Right forelimb (tissue), 1 donor: ENCODE results near the gene ZNF394.

Experiments
- DNase-seq: peaks from one replicate; pipeline ENCODE4 v3.0.0-alpha.2; 2018

Gene ZNF394

DNA sequence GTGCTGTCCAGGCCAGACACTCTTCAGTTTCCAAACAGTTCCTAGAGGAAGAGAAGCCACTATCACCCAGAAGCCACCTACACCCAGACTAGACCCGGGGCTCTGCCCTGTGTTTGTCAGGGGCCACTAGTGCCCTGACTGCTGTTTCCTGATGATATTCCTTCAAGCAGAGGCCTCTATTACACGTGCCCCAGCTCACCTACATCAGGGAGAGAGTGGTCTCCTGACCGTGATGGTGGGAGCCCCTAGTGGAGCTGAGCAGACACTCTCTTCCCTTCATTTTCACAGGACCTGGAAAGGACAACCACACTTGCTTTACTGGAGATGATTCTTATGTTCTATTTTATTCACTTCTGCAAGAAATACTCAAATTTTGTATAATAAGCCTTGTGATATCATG is 9.2 kb downstream of the ZNF394 start:
- no peak for DNase-seq

GRCh38 chr7:99489235-99489634 is 10.8 kb downstream of the ZNF394 start:
- no peak for DNase-seq

GRCh38 chr7:99485094-99485493 is 15.0 kb downstream of the ZNF394 start:
- DNase-seq, result no peak

- no peak for DNase-seq
Observed at GRCh38 chr7:99478464-99479440, 21.3 kb downstream of the ZNF394 start.

DNA sequence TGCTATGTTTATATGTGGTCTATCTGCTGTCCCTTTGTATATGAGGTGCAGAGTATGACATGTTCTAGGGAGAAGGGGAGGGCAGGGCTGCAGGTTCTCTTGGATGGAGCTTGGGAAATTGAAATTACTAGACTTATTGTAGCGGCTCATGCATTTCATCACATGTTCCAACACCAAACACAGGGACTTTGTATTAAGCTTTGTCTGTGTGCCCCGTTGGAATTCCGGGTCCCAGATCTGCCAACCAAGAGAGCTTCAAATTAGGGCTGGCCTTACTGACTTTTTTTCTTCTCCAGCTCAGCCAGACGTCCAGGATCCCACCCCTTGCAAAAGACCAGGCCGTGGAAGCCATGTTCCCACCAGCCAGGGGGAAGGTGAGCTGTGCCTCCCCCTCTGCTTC is 24.0 kb downstream of the ZNF394 start:
- no peak for DNase-seq

DNA sequence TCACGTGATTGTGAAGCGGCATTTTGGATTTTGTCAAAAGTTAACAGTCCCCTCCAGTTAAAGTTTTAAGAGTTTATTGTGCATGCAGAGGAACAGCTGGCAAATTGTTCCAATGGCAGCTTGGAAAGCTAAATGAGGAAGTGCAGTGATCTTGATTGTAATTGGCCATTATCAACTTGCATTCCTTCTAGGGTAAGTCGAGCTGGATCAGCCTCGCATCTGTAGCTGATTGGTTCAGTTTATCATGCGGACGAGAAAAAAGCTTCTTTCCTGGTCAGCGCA is 26.8 kb downstream of the ZNF394 start:
- DNase-seq, result no peak

GRCh38 chr7:99472561-99473314 is 27.3 kb downstream of the ZNF394 start, which contains the start of gene ZNF789:
Gene ZNF789 (plus strand): TSS chr7:99472890. CDS start chr7:99476457, 3,567 bp downstream.
- DNase-seq, result peak; percentile 96

GRCh38 chr7:99469381-99470065 is 30.6 kb downstream of the ZNF394 start:
- DNase-seq, result no peak

- DNase-seq, result no peak
Observed at GRCh38 chr7:99468336-99468918, 31.7 kb downstream of the ZNF394 start.

GRCh38 chr7:99465421-99465768 is 34.7 kb downstream of the ZNF394 start:
- no peak for DNase-seq

- DNase-seq, result no peak
Observed at GRCh38 chr7:99461221-99461620, 38.9 kb downstream of the ZNF394 start.

- DNase-seq, result no peak
Observed at GRCh38 chr7:99460651-99461050, 39.4 kb downstream of the ZNF394 start.

DNA sequence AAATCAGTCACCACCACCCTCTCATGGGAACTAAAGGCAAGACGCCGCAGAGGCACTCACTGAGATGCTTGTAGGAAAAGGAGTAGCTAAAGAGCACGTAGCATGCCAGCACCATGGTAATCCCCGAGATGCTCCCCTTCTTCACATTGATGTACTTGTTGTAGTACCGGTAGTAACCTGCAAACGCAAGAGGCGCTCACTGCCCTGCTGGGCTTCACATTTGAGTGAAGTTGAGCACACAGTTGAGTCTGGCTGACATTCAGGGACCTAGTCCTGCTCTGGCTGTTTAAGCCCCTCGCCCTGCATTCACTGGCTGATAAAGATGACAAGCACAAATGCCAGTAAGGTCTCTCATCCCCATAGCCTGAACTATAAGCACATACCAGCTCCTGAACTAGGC is 41.0 kb downstream of the ZNF394 start:
- no peak for DNase-seq

GRCh38 chr7:99457650-99458493 is 42.2 kb downstream of the ZNF394 start:
- DNase-seq, result no peak

- DNase-seq, result no peak
Observed at GRCh38 chr7:99457050-99457649, 42.9 kb downstream of the ZNF394 start.

GRCh38 chr7:99456288-99456687 is 43.8 kb downstream of the ZNF394 start:
- DNase-seq, result no peak

DNA sequence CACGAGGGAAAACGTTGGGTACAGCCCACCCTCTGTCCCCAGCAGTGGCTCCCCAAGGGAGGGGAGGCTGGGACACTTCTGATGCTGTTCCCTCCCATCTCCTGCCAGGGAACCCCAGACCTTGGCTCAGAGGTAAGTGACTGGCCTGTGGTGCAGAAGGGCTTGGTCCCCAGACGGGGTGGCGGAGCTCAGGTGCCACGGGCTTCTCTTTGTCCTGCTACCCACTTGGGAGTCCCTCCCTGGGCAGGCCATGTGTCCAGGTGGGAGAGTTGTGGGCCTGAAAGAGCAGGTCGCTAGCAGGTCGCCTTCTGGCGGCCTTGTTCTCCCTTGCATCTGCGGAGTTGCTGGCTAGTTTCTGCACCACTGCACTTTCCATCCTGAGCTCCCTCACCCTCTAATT is 44.2 kb downstream of the ZNF394 start:
- DNase-seq, result no peak

DNA sequence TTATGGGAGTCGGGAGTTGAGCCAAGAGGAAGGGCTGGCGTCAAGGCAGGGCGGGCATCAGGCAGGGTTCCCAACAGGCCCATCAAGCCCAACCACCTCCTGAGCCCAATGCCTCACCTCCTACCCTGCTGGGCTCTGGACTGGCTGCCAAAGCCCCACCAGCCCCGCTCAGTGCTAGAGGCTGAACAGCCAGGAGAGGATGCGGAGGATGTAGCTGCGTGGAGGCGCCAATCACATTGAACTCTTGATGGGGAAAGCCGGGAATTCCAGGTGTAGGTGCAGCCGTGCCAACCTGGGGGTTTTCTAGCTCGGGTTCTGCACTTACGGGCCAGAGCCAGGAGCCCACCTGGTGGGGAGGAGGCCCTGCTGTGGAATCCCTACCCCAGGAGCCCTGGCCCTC is 47.0 kb downstream of the ZNF394 start:
- DNase-seq, result no peak

DNA sequence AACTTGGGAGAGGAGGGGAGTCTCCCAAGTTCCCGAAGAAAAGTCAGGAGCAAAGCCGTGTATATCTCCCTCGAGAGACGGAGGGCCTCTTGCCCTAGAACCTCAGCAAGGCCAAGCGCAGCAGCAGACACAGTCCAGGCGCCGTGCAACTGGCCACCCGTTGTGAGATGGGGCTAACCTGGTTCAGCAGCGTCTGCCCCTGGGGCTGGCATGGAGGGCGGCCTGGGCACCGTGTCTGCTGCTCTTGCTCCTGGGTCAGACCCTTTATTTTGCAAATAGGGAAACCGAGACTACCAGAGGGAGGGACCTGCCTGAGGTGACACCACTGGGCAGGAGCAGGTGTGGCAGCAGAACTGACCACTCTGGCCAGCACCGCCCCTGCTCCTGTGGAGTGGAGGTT is 47.5 kb downstream of the ZNF394 start:
- no peak for DNase-seq

GRCh38 chr7:99451936-99452335 is 48.1 kb downstream of the ZNF394 start:
- no peak for DNase-seq

- DNase-seq, result no peak
Observed at GRCh38 chr7:99449326-99449725, 50.8 kb downstream of the ZNF394 start.

GRCh38 chr7:99448855-99449254 is 51.2 kb downstream of the ZNF394 start:
- no peak for DNase-seq
